K562 (cell line): ENCODE results near the gene OR1J1. TPM values are rescaled to one million over a fixed set of nuclear protein-coding genes. Genes with fewer than 3 reads are reported as not detected.
A peak's percentile ranks its signal among the peaks of the same experiment; 100 is the strongest.

Source experiments
- ARID1B ChIP-seq: fragments of 450-650 bp; IDR thresholded peaks from 2 replicates; pipeline ENCODE4 v1.6.1; 2016; ENCODE audit warnings: antibody characterized with exemption, mild to moderate bottlenecking, inconsistent platforms
- CBFA2T2 ChIP-seq: fragments of 450-650 bp; conservative IDR thresholded peaks from 2 replicates; pipeline ENCODE4 v1.6.1; 2017; ENCODE audit warnings: mild to moderate bottlenecking
- FOSL1 ChIP-seq: fragments of 200-800 bp; sonication (Bioruptor generic); conservative IDR thresholded peaks from 2 replicates; pipeline ENCODE4 v1.6.1; 2016; ENCODE audit warnings: missing genetic modification characterization, missing compliant biosample characterization
- HNRNPL ChIP-seq: fragments of 200-400 bp; formaldehyde crosslinking; IDR thresholded peaks from 2 replicates; pipeline ENCODE4 v1.6.1; 2017; ENCODE audit warnings: low read depth, mild to moderate bottlenecking, low read length
- ILF3 ChIP-seq: fragments of 450-650 bp; IDR thresholded peaks from 2 replicates; pipeline ENCODE4 v1.6.1; 2018; ENCODE audit warnings: antibody characterized with exemption, mild to moderate bottlenecking, moderate library complexity, borderline replicate concordance
- MECOM ChIP-seq: fragments of 250-450 bp; sonication (Bioruptor Pico); IDR thresholded peaks from 2 replicates; pipeline ENCODE4 v1.8.0; 2022; ENCODE audit warnings: inconsistent platforms
- MEIS2 ChIP-seq: fragments of 450-650 bp; IDR thresholded peaks from 2 replicates; pipeline ENCODE4 v1.6.1; 2014; ENCODE audit warnings: mild to moderate bottlenecking; ENCODE audit not compliant: partially characterized antibody
- NCOR1 ChIP-seq: fragments of 450-650 bp; IDR thresholded peaks from 2 replicates; pipeline ENCODE4 v1.6.1; 2016; ENCODE audit warnings: mild to moderate bottlenecking, moderate library complexity
- POLR2G ChIP-seq: fragments of 200-400 bp; formaldehyde crosslinking; IDR thresholded peaks from 2 replicates; pipeline ENCODE4 v1.6.1; 2017; ENCODE audit warnings: low read depth, mild to moderate bottlenecking, antibody characterized with exemption, low read length, moderate library complexity
- SMAD4 ChIP-seq: fragments of 250-450 bp; sonication (Bioruptor Pico); conservative IDR thresholded peaks from 2 replicates; pipeline ENCODE4 v1.8.0; 2021; ENCODE audit warnings: inconsistent platforms, mild to moderate bottlenecking, moderate library complexity
- SMARCB1 ChIP-seq: IDR thresholded peaks from 2 replicates; pipeline ENCODE4 v1.6.1; 2011; ENCODE audit warnings: improper control_type of control experiment, low read depth; ENCODE audit not compliant: insufficient read length
- SOX6 ChIP-seq: fragments of 450-650 bp; IDR thresholded peaks from 2 replicates; pipeline ENCODE4 v1.6.1; 2014; ENCODE audit warnings: mild to moderate bottlenecking
- SRF ChIP-seq, 2 experiments: fragments of 250-450, 450-650 bp in 1 of 2; sonication (Bioruptor Pico) in 1 of 2; sonication (generic) in 1 of 2; formaldehyde crosslinking; IDR thresholded peaks; 2 replicates each; pipeline versions ENCODE4 v1.5.0 to v1.5.1; 2020 to 2022; ENCODE audit warnings: mild to moderate bottlenecking in 1 of 2, missing genetic modification reagents in 1 of 2
- TAL1 ChIP-seq: fragments of 450-650 bp; IDR thresholded peaks from 2 replicates; pipeline ENCODE4 v1.6.1; 2016; ENCODE audit warnings: mild to moderate bottlenecking
- TBL1XR1 ChIP-seq, 2 experiments: IDR thresholded peaks; 2 replicates each; pipeline ENCODE4 v1.6.1; 2012; ENCODE audit warnings: improper control_type of control experiment in 2 of 2, low read length in 2 of 2, mild to moderate bottlenecking in 1 of 2
- TEAD4 ChIP-seq, 2 experiments: sonication (generic) in 1 of 2; formaldehyde crosslinking in 1 of 2; IDR thresholded peaks; 2 replicates each; pipeline versions ENCODE4 v1.6.1 to v1.8.0; 2012 to 2022; ENCODE audit warnings: borderline replicate concordance in 1 of 2, inconsistent platforms in 1 of 2, low read length in 1 of 2, mild to moderate bottlenecking in 1 of 2, missing genetic modification reagents in 1 of 2
- ZC3H11A ChIP-seq: IDR thresholded peaks from 2 replicates; pipeline ENCODE4 v1.6.1; 2012; ENCODE audit warnings: low read depth, low read length, improper control_type of control experiment
- polyA plus RNA-seq, 8 experiments: library from polyadenylated mRNA; depleted of rRNA in 4 of 8; stranded (reverse) in 5 of 8; unstranded in 3 of 8; fragments of >200 nt; fragmentation: Nextera tagmentation in 2 of 8; fragmentation: Illumina TruSeq in 1 of 8; extraction: Ambion mirVana in 2 of 8; extraction: Trizol in 1 of 8; gene quantifications; 2 replicates each; pipeline versions ENCODE4 v1.2.1 to v1.2.3, GENCODE V29; 2011 to 2014; ENCODE audit warnings: inconsistent platforms in 1 of 8, missing spikeins in 1 of 8
- total RNA-seq, 7 experiments: library from RNA; depleted of rRNA in 6 of 7; stranded (reverse); fragments of >200 nt in 6 of 7; fragmentation: Illumina TruSeq in 2 of 7; extraction: Trizol in 2 of 7; gene quantifications; 2 replicates each; pipeline versions ENCODE4 v1.2.1 to v1.2.3, GENCODE V29; 2011 to 2021; ENCODE audit warnings: low replicate concordance in 1 of 7
- TF ChIP-seq, protein P1 (sequence below), 2 experiments: fragments of 450-650 bp; IDR thresholded peaks; 2 replicates each; pipeline ENCODE4 v1.6.1; 2016; ENCODE audit warnings: mild to moderate bottlenecking in 2 of 2, borderline replicate concordance in 1 of 2, low read depth in 1 of 2, moderate library complexity in 1 of 2
- TF ChIP-seq, protein P2 (sequence below): fragments of 250-450 bp; sonication (Bioruptor Pico); IDR thresholded peaks from 2 replicates; pipeline ENCODE4 v1.5.0; 2021

Gene OR1J1
- total and polyA plus RNA-seq, 9 of the 15 experiments (the other 6 are each of a cell fraction or from before 2014, with no cell fraction given): not detected

DNA sequence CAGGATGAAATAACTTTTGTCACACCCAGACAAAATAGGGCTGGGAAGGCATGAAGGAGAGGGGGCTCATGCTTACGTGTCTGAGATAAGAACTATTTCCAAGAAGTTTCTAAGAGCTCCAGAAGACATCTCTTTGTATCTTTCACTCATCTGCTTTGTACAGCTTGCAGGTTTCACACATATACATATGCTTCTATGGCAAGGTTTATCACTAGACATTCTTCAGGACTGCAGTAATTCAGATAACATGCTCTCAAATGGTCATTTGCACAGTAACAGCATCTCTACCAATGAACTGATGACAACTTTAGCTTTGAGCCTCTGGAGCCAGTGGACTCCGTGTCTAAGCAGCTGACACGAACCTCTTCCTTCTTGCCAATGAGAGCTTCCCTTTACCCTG, 3.2 kb downstream of the OR1J1 start (continued):
- TF ChIP-seq, protein P1, sequence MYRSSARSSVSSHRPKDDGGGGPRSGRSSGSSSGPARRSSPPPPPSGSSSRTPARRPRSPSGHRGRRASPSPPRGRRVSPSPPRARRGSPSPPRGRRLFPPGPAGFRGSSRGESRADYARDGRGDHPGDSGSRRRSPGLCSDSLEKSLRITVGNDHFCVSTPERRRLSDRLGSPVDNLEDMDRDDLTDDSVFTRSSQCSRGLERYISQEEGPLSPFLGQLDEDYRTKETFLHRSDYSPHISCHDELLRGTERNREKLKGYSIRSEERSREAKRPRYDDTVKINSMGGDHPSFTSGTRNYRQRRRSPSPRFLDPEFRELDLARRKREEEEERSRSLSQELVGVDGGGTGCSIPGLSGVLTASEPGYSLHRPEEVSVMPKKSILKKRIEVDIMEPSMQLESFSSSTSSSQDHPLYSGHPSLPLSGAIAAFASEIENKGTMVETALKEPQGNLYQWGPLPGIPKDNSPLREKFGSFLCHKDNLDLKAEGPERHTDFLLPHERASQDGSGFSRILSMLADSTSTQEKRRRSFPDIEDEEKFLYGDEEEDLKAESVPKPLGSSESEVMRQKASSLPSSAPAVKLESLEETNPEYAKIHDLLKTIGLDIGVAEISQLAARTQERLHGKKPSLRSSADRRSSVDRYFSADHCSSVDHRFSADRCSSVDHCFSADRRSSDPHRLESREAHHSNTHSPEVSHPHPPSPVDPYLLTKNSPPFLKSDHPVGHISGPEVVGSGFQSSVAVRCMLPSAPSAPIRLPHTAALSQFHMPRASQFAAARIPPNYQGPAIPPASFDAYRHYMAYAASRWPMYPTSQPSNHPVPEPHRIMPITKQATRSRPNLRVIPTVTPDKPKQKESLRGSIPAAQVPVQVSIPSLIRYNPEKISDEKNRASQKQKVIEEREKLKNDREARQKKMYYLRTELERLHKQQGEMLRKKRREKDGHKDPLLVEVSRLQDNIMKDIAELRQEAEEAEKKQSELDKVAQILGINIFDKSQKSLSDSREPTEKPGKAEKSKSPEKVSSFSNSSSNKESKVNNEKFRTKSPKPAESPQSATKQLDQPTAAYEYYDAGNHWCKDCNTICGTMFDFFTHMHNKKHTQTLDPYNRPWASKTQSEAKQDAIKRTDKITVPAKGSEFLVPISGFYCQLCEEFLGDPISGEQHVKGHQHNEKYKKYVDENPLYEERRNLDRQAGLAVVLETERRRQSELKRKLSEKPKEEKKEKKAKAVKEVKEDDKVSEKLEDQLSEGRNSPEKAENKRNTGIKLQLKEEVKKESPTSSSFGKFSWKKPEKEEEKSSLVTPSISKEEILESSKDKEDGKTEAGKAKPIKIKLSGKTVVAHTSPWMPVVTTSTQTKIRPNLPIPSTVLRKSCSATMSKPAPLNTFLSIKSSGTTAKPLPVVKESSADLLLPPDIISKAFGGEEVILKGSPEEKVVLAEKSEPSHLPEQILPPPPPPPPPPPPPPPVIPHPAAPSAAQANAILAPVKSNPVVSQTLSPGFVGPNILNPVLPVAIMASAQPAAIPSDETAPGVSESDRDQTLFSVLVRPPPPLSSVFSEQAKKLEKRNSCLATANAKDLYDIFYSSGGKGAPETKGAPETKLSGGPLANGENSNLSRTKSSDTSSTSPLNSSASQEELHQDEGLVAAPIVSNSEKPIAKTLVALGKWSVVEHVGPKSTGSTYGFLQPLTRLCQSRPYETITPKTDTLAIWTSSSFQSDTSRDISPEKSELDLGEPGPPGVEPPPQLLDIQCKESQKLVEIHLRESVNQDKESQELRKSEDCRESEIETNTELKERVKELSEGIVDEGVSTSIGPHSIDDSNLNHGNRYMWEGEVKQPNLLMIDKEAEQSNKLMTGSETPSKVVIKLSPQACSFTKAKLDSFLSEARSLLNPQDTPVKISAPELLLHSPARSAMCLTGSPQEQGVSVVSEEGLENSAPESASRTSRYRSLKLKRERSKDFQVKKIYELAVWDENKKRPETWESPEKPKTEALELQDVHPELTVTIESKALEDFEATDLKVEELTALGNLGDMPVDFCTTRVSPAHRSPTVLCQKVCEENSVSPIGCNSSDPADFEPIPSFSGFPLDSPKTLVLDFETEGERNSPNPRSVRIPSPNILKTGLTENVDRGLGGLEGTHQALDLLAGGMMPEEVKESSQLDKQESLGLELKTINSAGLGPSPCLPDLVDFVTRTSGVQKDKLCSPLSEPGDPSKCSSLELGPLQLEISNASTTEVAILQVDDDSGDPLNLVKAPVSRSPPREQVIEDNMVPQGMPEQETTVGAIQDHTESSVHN (IDR thresholded peaks at IDR 0.05; ENCODE audit: borderline replicate concordance in 1 of 2, low read depth in 1 of 2): no peak
- TF ChIP-seq FOSL1 (peak; percentile 42; the same call in 1 of the 2 replicates), MECOM (peak; percentile 46; the same call in 1 of the 2 replicates), ARID1B (peak; percentile 77), SRF (CRISPR knock-in tag; IDR thresholded peaks at IDR 0.05) (peak in 1 of 2 experiments; percentile 13; a peak in 1 of 4 replicates), SOX6 (0 out of 2 replicates have a peak, but pooled peaks have one; percentile 25), NCOR1 (peak; percentile 37; the same call in 1 of the 2 replicates), SMARCB1 (no peak), SMAD4 (CRISPR knock-in tag) (peak; percentile 64; the same call in 1 of the 2 replicates), TAL1 (peak; percentile 61), TEAD4 (IDR thresholded peaks at IDR 0.05; ENCODE audit: low read length) (peak; percentile 61; the same call in 1 of the 2 replicates), TEAD4 (CRISPR knock-in tag; IDR thresholded peaks at IDR 0.05; ENCODE audit: borderline replicate concordance) (no peak), POLR2G (no peak), ILF3 (no peak), ZC3H11A (no peak), HNRNPL (no peak), MEIS2 (peak; percentile 6), CBFA2T2 (peak; percentile 55), TBL1XR1 (IDR thresholded peaks at IDR 0.05; ENCODE audit: low read length in 2 of 2) (peak in 1 of 2 experiments; percentile 21; a peak in 1 of 4 replicates)
- TF ChIP-seq, protein P2, sequence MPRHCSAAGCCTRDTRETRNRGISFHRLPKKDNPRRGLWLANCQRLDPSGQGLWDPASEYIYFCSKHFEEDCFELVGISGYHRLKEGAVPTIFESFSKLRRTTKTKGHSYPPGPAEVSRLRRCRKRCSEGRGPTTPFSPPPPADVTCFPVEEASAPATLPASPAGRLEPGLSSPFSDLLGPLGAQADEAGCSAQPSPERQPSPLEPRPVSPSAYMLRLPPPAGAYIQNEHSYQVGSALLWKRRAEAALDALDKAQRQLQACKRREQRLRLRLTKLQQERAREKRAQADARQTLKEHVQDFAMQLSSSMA (CRISPR knock-in tag): no peak
